HG03135 (cell line): ENCODE measurements around the gene FOXR1.
A peak's percentile ranks its signal among the peaks of the same experiment; 100 is the strongest.

ENCODE experiments used
- ATAC-seq: cut with Tn5 transposase; IDR thresholded peaks from one replicate; pipeline ENCODE4 v1.9.1; 2021; ENCODE audit warnings: mild to moderate bottlenecking, moderate library complexity; ENCODE audit not compliant: unreplicated experiment

FOXR1 gene

GRCh38 chr11:119025541-119025940, 54.0 kb downstream of the FOXR1 start:
- no peak for ATAC-seq

DNA sequence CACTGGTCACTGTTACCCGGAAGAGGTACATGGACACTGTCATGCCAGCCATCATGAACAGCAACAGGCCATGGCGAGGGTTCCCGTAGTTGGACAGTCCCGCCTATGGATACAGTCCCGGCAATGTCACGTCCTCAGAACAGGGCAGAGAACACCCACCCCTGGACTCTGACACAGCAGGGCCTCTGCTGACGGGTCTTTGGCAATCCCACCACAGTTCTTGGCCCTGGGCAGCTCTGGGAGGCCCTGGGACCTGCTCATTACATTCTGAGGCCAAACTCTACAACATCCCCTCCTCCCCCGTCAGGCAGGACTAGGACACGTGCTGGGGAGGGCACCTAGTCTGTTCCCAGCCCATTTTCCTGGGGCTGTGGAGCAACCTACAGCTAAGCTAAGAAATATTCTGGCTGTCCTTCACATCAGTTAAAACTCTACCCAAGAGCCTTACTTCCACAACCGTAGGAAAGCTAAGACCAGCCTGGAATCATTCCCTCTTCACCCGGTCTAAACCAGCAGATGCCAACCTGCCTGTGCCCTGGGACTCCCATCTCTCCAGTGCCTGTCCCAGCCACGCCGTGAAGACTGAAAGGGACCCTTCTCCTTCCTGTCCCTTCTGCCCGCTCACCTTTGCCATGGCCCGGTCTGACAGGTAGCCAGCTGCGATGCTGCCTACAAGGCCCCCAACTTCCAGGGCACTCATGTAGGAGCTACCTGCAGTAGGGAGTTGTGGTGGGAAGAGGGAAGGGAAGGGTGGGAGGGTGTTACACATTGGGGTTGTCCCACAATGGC, 54.6 kb downstream of the FOXR1 start:
- no peak for ATAC-seq

GRCh38 chr11:119026970-119027369, 55.4 kb downstream of the FOXR1 start:
- ATAC-seq = no peak

GRCh38 chr11:119027561-119028345, 56.2 kb downstream of the FOXR1 start:
- no peak for ATAC-seq

DNA sequence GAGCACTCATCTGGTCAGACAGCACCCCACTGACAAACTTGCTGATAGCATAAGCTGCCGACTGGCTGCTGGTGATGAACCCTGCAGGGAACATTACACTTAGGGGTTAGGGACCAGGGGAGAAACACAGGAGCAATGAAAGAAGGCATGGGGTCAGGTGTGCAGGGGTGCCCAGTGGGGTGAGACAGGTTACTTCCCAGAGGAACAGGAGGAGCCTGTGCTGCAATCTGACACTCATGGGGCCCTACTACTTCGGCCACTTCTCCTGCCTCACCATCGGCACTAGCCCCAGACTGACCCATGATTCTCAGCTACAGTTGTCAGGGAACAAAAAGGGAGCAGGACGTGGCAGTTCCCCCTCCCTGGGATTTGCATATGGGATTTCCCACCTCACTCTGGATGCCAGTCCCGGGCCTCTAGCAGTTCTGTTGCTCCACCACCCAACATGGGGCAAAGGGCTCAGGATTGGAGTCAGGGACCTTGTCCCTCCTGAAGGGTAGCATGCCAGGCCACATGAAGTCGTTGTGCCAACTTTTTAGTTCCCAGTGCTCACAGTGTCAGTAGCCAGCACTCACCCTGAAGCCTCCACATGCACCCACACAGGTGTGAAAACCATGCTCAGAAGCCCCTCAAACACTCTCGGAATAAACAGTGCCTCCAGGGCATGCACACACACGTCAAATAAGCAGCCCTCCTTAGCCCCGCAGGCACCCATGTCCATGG, 56.9 kb downstream of the FOXR1 start:
- no peak for ATAC-seq

DNA sequence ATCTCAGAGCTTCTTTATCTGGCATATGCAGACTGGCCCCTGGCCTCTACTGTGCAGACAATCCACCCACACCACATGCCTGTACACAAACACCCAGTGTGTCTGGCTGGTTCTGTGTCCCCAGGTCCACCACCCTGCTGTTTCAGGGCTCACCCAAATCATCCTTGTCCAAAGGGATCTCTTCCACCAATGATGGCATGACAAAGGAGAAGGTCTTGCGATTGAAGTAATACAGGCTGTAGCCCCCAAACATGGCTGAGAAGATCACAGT, 57.4 kb downstream of the FOXR1 start:
- no peak for ATAC-seq

GRCh38 chr11:119029340-119030028, 57.9 kb downstream of the FOXR1 start:
- peak; percentile 3 for ATAC-seq

GRCh38 chr11:119030029-119030328, 58.4 kb downstream of the FOXR1 start:
- peak; percentile 12 for ATAC-seq

GRCh38 chr11:119030329-119031047, 58.9 kb downstream of the FOXR1 start, which contains the start of gene SLC37A4:
Gene SLC37A4 (minus strand): TSS chr11:119030877.
- peak; percentile 86 for ATAC-seq
